AG09309 (cell line): ENCODE data around the gene ANKRD39.
"Not testable (repeated sequence)": the region's sequence is repeated elsewhere in the genome, so short reads cannot be mapped to it uniquely, and the experiment has no call there.

Experiments
- DNase-seq: peaks from one replicate; pipeline ENCODE4 v3.0.0-alpha.2; 2010; ENCODE audit warnings: low read depth
- H3K4me3 ChIP-seq: 2 replicates; pipeline ENCODE4 v1.5.1; 2011; ENCODE audit warnings: mild to moderate bottlenecking, low read depth, low read length, moderate library complexity; ENCODE audit not compliant: control insufficient read depth
- CTCF ChIP-seq: IDR thresholded peaks from 2 replicates; pipeline ENCODE4 v1.5.1; 2011; ENCODE audit warnings: mild to moderate bottlenecking, low read depth, low read length, inconsistent platforms; ENCODE audit not compliant: insufficient read depth, control insufficient read depth; ENCODE audit errors: missing control alignments

ANKRD39 gene

GRCh38 chr2:96866986-96867755, 9.4 kb upstream of the ANKRD39 start:
- peak overlapping the region; percentile 99 for H3K4me3 ChIP-seq
- no peak for TF ChIP-seq CTCF
- DNase-seq: no peak

- TF ChIP-seq CTCF: no peak
- DNase-seq: no peak
- H3K4me3 ChIP-seq: no peak overlapping the region
These were observed 8.8 kb upstream of the ANKRD39 start for GRCh38 chr2:96866586-96866985.

GRCh38 chr2:96866149-96866548, 8.3 kb upstream of the ANKRD39 start:
- no peak for TF ChIP-seq CTCF
- DNase-seq: no peak
- H3K4me3 ChIP-seq: no peak overlapping the region

- no peak for TF ChIP-seq CTCF
- DNase-seq: no peak
These were observed 7.8 kb upstream of the ANKRD39 start for GRCh38 chr2:96865654-96866053.

GRCh38 chr2:96864343-96865091, 6.7 kb upstream of the ANKRD39 start:
- DNase-seq: no peak
- H3K4me3 ChIP-seq: no peak overlapping the region
- TF ChIP-seq CTCF: no peak

More at GRCh38 chr2:96865654-96866053, 7.8 kb upstream of the ANKRD39 start:
- no peak overlapping the region for H3K4me3 ChIP-seq

- no peak for TF ChIP-seq CTCF
- DNase-seq: no peak
These were observed 5.9 kb upstream of the ANKRD39 start for GRCh38 chr2:96863575-96864342.

GRCh38 chr2:96863056-96863455, 5.2 kb upstream of the ANKRD39 start:
- not testable (repeated sequence) for H3K4me3 ChIP-seq, DNase-seq

More at GRCh38 chr2:96863575-96864342, 5.9 kb upstream of the ANKRD39 start:
- H3K4me3 ChIP-seq: no peak overlapping the region
